ENCODE data around the gene FZD2.
"Not testable (repeated sequence)": the region's sequence is repeated elsewhere in the genome, so short reads cannot be mapped to it uniquely, and the experiment has no call there.

FZD2 gene

DNA sequence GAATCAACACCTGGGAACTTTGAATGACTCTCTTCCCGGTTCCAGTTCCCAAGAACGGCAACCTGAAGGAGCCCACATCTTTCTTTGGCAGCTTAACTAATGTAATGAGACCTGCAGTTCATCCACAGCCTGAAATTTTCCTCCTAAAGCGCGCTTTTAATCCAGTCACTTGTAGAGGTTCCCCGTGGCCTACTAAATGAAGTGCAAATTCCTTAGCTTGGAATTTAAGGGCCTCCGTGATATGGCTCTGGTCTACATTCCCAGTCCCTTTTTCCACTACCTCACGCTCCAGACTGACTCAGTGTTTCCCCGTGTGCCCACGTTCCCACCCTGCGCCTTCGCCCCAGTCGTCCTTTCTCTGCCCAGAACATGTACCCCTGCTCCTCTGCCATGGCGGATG is 27.2 kb downstream of the FZD2 start:
- no peak for FAIRE-seq

DNA sequence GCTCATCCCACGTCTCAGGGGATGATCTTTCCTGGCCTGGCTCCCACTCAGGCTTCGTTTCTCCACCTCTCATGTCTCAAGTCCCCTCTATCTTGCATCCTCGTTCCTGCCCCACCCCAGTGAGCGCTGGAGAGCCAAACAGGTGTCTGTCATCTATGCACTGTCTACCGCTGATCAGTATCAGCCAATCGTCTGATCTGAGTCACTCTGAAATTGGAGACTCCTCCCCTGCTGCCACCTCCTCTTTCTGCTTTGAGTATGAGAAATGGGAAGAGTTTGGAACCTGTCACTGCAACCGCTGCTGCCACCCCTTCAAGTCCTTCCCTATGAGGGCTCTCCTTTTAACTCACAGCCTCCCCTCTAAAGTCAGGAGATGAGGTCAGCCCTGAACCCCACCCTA is 28.0 kb downstream of the FZD2 start:
- no peak for FAIRE-seq

DNA sequence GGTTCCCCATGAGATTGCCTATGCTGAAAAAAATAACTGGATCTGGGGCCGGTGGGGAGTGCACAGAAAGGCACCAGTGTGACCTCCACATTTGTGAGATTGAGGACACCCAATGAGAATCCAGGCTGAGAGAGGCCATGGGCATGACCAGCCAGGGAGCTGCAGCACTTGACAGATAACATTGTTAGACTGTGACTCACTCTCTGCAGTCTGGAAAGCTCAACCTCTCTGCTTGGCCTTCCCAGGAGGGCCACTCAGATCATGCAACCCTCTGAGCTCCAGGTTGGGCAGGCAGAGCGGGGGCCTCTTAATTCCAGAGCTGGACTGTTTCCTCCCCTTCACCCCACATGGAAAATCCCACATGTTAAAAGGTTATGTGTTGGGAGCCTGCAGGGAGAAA is 30.1 kb downstream of the FZD2 start:
- FAIRE-seq = no peak

DNA sequence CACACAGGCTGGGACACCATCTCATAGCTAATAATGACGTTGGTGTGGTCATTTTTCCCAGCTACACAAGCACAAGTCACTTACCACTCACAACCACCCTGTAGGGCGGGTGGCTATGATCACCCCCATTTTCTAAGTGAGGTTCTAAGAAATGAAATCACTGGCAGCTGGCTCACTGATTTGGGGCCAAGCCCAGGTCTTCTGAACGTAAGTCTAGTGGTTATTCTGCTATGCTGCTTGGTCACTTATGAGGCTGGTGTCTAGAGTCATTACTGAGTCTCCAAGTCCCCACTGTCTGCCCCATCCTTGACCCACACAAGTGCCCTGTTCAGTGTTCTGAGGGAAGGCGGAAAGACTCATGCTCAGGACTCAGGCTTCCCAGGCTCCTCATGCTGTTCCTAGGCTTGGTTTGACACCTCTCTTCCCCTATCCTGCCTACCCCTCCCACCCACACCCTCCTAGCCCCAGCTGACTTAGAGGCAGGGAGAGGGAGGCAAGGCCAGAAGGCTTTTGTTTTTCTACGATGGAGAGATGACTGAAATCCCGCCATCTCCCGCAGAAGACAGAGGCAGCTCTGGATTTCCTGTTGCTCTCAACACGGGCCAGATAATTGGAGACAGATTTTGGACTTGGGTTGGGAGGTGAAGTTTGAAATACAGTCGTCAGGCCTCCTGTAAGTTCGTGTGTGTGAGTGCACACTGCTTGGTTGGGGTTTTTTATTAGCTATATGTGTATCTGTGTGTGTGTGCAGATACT is 32.2 kb downstream of the FZD2 start:
- no peak for FAIRE-seq

DNA sequence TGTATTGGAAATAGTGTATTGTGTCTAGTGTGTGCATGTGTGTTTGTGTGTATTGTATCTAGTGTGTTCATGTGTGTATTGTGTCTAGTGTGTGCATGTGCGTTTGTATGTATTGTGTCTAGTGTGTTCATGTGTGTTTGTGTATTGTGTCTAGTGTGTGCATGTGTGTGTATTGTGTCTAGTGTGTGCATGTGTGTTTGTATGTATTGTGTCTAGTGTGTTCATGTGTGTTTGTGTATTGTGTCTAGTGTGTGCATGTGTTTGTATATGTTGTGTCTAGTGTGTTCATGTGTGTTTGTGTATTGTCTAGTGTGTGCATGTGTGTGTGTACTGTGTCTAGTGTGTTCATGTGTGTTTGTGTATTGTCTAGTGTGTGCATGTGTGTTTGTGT is 32.8 kb downstream of the FZD2 start:
- not testable (repeated sequence) for FAIRE-seq

DNA sequence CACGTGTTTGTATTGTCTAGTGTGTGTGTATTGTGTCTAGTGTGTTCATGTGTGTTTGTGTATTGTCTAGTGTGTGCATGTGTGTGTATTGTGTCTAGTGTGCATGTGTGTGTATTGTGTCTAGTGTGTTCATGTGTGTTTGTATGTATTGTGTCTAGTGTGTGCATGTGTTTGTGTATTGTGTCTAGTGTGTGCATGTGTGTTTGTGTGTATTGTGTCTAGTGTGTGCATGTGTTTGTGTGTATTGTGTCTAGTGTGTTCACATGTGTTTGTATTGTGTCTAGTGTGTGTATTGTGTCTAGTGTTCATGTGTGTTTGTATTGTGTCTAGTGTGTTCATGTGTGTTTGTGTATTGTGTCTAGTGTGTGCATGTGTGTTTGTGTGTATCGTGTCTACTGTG is 33.5 kb downstream of the FZD2 start:
- not testable (repeated sequence) for FAIRE-seq

DNA sequence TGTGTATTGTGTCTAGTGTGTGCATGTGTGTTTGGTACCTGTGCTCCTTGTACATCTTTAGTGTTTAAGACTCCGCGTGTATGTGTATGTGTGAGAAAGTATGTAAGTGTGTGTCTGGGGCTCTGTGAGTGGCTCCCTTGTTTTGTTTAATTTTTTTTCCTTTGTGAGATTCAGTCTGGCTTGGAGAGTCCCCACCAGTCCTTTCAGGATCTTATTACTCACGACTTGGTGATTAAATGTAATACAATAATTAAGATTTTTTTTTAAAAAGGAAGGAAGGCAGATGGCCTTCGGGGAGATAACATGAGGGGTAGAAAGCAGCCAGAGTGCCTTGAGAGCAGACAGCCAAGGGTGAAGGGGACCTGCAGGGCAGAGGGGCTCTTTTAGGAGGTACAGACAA is 33.9 kb downstream of the FZD2 start:
- FAIRE-seq = no peak

DNA sequence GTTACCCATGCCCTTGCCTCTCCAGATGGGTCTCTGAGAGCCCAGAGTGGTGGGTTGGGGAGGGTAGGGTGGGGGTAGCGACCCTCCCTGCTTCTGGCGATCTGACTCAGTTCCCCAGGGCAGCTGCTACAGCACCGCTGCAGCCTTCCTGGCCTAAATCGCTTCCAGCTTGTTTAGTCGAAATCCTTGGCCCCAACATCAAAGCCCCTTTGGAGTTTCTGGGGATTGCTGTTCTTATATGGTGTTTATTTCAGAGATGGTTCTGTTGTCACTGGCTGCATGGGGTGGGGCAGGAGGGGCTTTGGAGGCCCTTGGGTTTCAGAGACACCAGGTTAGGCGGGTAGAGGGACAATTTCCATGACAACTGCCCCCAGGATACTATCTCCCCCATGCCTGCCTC is 35.9 kb downstream of the FZD2 start:
- no peak for FAIRE-seq

DNA sequence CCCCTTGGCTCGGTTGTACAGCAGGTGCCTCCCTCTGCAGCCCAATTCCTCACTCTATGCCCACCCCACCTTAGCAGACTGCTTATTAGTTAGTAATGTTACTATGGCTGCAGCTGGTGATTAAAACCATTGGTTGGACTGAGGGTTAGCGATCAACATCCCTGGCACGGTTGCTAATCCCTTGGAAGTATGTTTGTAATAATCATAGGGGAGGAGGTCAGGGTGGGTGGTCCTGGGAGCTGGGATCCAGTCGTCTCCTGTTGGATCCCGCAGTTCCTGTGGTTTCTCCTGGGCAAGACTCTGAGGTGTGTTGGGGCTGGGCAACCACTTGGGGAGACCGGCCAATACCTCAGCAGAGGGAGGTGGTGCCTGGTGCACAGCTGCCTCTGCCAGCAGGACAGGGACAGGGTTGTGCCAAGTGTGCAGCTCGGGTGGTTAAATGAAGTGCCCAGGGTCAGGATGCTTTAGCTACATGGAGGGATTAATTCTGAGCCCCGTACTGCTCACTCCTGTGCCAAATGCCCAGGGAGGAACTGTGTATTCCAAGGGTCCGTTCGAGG is 38.0 kb downstream of the FZD2 start:
- FAIRE-seq = no peak

DNA sequence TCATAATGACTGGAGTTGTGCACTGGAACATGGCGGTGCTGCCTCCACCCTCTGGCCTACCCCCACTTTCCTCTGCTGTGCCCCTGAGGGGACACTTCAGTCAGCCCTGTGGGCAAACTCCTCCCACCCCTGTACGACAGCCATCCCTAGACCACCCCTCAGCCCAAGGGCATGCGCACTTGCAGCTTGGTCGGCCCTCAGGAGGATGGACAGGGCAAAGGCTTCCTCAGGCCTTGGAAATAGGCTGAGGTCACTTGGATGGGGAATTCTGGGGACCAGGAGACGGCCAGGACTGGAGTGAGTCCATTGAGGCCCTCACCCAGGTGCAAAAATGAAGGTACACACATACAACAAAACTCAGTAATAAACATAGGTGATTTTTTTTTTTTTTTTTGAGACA is 41.0 kb downstream of the FZD2 start:
- no peak for FAIRE-seq

DNA sequence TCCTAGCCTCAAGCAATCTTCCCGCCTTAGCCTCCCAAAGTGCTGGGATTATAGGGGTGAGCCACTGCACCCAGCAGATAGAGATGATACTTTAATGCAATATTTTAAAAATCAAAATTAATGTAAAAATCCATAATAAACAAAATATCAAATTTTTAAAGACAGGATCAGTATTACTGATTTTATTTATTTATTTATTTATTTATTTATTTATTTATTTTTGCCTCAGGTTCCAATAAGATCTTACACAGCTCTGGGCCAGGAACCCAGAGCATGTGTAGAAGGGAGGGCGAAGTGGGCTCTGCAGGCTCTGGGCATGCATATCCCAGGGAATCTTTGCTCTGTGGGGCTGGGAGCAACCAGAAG is 41.6 kb downstream of the FZD2 start:
- no peak for FAIRE-seq

DNA sequence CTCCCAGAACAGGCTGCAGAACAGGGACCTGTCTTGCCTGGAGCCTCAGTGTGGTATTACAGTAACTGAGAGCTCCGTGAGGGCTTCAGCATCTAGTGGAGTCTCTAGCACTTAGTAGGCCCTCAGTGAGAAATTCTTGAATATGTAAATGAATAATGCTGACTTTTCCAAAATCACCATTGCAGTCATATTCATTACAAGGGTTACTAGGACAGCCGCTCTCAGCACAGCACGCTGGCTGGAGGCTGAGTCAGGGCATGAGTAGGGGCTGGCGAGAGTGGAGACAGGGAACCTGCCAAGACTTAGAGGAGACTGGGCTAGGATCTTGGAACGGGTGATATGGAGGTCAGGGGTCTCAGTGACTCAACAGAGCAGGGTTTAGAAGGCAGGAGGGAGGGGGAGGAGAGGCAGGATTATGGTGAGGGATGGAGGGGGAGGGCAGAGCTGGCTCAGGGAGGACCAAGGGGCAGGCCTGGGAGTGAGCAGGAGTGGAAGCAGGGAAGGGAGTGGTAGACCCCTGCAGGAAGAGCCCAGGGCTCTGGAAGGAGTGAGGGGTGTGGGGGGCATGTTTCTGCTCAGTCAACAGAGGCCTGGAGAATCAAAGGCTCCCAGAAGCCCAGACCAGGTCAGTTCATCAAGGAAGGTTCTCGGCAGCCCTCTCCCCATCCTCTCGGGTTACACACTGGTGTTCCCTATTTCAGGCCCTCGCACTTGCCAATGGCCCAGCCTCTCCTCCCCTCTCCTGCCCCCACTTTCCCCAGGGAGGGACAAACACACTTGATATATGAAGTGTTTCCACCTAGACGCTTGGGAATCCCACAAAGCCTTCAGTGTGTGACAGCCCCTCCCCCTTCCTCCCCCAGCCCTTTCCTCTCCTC is 42.3 kb downstream of the FZD2 start:
- FAIRE-seq = no peak

DNA sequence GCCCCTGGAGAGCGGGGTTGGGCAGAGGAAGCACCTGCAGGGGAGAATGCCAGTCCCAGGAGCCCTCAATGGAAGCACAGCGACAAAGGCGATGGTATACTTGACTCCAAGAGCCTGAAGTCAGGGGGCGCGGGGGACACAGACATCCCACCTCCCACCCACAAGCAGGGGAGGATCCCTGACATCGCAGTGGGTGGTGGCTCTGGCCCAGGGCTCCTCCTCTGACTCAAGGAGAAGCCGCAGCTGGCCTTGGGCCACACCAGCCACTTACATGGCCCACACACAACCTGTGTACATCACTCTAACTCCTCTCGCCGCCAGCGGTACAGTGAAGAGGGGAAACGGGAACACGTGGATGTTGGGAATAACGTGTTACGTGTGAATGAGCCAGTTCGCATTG is 44.3 kb downstream of the FZD2 start:
- no peak for FAIRE-seq

DNA sequence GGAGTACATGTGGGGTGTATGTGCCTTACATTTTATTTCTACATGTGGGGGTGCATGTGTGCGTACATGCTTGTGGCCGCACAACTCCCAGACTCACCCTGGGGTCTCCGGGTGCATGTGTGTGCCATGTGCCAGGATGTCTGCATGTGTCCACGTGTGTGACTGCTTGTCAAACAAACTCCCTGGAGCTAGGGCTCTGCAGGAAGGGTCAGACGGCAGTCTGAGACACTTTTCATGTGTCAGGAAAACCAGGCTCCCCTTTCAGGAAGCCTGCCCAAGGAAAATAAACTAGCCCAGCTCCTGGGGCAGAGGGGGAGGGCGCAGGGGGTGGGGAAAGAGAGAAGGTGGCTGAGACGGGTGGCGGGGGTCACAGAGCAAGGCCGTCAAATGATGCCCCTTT is 44.7 kb downstream of the FZD2 start:
- FAIRE-seq = no peak

DNA sequence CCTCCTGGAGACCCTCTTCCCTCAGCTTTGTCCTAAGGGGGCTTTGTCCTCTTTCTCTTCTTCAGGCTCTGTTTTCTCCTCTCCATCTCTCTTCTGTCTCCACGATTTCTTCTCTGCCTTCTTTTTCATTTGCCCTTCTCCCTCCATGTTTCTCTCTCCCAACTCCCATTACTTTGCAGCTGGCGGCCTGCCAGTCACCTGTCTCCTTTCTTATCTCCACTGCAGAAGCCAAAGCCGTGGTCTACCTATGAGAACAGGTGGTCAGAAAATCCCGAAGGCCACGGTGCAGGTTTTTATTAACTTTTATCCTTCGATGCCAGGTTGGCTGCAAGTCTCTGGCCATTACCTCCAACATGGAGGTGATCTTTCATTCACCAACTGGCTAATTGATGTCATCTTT is 45.1 kb downstream of the FZD2 start:
- no peak for FAIRE-seq

DNA sequence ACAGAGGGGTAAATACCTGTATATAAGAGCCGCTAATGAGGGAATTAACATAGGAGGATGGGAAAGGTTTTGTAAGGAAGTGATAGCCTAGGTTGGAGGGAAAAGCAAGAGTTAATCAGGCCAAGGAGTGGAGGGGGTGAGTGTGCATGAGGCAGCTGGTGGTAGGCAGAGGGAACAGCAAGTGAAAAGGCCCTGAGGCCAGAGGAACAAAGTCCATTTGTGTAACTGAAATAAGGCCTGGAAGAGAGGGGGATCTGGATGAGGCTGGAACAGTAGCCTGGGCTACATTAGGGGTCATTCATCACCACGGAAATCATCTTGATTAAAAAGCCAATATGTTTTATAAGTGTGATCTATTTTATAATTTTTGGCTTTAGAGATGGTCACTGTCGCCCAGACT is 45.7 kb downstream of the FZD2 start:
- no peak for FAIRE-seq

DNA sequence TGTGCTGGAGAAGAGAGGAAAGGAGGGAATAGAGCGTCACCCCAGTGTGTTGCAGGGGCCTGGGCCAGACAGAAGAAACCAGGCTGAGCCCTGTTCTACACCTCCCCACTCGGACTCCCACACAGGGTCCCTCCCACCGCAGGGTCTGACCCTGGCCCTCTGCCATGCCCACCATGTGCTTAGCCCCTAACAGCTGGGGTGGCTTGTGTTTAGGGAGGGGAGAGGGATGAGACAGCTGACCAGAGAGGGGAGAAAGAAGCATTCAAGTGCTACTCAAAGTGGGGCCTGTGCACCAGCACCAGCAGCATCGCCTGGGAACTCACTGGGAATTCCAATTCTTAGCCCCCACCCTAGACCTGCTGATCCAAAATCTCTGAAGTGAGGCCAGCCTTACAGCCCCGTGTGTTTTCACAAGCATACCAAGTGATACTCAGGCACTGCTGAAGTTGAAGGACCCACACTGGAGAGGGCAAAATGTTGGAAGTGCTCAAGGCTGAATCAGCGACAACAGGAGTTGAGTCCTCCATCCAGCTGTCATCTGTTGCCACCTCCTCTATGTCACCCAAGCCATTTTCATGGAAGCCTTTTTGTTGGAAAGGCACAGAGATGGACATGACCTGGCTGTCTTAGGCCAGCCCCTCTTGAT is 47.0 kb downstream of the FZD2 start:
- no peak for FAIRE-seq

DNA sequence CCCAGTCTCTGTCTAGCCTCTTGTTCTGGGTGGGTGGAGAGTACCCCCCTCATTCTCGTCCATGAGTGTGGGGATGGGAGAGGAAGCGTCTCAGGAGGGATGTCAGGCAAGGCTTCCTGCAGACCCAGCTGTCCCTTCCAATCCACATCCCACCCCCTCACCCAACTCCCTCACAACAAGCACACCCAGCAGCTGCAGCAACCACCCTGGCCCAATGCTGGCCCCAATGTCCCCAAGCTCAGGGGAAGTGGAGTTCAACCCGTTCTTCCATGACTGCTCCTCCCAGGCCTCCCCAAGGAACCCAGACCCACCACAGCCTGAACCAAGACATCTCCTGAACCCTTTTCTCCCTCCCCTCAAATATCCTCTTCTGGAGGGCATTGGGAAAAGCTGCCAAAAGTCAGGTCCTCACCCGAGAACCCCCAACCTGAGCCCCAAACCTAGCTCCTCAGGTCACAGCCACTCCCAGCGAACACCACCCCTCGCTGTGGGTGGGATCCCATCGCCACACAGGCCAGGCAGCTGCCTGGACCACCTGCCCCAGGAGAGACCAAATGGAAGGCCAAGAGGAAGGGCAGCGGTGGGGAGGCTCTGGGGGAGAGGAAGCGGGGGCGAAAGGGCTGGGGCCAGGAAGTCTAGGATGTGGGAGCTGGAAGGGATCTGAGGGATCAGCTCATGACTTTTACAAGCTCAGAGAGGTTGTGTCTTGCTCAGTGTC is 47.6 kb downstream of the FZD2 start:
- FAIRE-seq = no peak

DNA sequence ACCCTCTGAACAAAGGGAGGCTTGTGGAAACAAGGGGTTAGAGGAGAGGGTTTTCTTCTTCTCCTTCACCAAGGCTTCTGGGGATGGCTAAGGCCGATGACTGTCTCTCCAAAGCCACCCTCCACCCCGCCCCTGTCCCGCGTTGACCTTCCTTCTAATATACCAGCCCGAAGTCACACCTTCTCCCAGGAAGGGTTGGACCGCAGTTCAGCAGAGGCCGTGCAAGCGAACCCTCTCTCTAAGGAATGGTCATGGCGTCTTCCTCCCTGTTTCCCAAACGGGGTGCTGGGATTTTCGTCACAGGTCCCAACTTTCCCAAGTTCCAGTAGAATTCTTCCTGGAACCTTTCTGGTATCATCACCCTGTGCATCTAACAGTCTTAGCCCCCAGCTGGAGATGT is 49.4 kb downstream of the FZD2 start:
- no peak for FAIRE-seq

DNA sequence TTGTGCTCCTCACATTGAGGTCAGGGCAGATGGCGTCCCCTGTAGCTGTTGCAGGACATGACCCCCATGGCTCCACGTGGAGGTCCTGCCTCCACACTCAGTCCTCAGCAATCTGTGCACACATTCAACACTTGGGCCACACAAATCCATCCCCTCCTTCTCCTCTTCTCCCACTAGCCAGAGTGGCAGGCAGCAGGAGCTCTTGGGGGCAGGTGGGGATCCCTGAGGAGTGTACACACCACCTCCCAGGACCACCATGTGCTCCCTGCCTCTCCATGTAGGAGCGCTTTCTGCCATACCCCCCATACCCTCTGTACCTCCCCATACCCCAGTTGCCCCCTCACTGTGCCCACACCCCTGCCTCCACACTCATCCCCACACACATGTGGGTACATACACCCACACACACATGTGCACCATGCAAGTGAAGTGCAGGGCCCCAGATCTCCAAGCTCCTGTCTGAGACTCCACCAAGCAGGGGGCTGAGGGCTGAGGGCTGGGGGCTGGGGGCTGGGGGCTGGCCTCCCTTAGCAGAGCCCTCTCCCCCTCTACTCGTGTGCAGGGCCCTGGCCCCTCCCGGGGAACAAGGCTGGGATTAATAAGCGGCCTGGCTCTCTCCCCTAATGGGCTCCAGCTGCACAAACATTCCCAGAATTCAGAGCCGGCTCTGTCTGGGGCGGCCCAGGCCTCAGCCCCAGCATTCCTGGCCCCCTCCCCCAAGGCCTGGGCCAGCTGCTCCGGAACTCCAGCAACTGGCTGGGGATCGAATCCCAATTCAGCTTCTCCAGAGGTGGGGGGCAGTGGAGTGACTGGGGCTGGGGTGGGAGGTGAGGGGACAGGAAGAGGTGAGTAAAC is 50.8 kb downstream of the FZD2 start:
- FAIRE-seq = no peak

DNA sequence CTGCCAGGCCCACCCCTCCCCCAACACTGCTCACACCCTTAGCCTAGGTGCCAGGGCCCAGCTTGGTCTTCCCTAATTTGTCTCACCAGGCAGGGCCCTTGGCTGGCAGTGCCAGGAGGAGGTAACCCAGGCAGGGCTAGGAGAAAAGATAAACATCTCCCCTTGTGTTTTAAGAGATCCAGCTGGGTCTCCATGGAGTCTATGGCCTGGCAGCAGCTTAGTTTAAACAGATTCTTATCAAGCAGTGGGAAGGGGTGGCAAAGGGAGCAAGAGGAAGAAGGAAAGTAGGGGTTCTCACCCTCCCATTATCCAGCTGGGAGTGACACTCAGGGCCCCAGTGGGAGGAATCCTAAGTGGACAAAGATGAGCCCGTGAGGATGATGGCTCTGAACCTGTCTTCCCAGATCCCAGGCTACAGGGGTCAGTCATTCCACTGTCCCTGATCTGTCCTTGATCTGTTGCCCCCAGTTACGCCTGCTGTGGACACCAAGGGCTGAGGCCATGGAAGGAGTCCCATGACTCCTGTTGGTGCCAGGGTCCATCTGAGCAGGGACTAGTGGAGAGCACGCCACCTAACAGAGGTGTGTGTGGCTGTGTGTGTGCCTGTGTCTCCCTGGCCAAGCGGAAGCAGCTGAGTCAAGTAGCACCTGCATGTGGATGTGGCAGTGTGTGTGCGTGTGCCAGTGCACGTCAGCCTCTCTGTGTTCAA is 51.6 kb downstream of the FZD2 start:
- no peak for FAIRE-seq
